NCI-H2227 (cell line): ENCODE data around the gene PFDN4.
A peak's percentile ranks its signal among the peaks of the same experiment; 100 is the strongest.

Experiments used
- DNase-seq: peaks from one replicate; lab custom pipeline; 2025; ENCODE audit not compliant: unreplicated experiment; lab: John Stamatoyannopoulos, UW

The PFDN4 gene

DNA sequence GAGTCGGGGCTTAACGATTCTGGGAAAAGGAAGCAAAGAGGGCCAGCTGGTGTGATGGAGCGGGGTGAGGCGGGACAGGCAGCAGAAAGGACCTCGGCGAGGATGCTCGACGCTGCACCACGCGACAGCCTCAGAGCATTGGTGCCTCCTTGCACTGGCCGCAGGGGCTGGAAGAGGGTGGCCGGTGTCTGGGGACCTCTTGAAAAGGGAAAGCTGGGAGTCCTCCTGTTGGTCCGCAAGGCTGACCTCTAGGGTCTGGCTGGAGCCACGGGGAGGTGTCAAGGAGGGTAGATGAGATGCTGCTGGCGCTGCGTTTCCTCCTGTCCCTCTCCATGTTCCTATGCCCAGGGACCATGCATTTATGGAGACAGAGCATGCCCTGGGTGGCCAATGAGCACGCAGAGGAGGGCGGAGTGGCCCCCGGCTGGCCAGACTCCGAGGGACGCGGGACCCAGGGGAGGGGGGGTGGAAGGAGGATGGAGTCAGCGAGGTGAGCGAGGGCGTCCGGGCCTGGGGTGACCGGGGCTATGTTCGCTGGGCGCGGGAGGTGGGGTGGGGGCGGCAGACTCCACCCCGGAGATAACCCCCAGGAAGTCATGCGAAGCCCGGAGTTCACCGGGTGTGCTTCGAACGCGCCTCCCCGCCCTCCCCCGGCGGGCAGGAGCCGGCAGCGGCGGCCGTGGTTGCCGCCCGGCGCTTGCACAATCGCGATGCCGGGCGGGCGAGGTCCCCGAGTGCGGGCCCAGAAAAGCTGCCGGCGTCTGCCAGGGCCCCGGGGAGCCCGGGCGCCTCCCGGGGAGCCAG lies 34.0 kb upstream of the PFDN4 start, which contains the start of gene CYP24A1:
Gene CYP24A1, minus strand, starts transcription at position 334 of the 804 bp plus-strand sequence. CDS start 407 bp downstream, outside the sequence.
- DNase-seq: no peak

GRCh38 chr20:54174457-54175175 lies 33.3 kb upstream of the PFDN4 start:
- DNase-seq: no peak

DNA sequence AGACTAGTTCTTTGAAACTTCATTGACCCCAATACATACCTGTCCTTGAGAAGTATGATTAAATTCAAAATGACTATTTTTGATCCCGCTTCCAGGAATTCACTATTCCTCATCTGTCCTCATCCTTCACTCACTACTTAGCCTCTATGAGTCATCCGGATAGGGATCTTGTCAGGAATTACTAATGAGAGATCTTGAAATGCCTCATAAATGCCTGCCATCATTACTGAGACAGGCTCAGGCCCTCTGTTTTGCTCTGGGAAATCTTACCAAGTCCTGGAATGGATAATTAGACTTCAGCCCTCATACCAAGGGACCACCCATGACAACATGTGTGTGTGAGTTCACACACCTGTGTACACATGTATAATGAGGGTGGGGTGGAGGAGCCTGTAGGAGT lies 31.3 kb upstream of the PFDN4 start:
- no peak for DNase-seq

DNA sequence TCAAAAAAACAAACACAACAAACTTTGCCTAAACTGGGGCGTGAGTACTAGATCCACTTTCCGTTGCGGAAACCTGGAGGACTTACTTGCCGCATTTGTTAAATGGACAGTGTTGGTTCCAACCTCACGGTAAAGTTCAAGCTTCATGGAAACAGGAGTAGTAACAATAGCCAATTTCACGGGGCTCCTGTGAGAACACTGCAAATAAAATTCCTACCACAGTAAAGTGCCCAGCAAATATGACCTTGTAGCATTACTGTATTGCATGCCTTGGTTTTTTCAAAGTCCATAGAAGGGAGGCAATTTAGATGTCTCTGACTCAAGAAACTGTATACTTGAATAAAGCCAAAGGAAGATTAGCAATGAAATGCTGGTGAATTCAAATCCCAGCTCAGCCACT lies 30.5 kb upstream of the PFDN4 start:
- DNase-seq: no peak

- DNase-seq: no peak
These were observed 29.6 kb upstream of the PFDN4 start for GRCh38 chr20:54178256-54178655.

GRCh38 chr20:54179946-54180345 lies 27.9 kb upstream of the PFDN4 start:
- DNase-seq: no peak

DNA sequence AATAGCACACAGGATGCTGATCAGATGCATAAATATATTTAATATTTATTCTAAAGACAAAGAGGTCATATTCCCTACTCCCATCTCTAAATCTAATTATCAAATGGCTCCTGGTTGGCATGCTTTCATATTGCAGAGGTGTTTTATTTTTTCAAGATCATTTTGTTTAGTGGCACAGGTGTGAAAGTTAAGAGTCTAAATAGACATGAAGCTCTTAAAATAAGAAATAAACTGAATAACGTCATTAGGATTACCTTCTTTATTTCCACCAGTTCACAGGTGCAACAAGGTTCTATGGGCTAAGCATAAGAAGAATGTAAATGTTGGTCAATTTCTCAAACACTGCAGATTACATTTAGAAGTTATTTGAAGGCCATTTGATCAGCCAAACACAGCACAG lies 27.0 kb upstream of the PFDN4 start:
- no peak for DNase-seq

- DNase-seq: no peak
These were observed 23.8 kb upstream of the PFDN4 start for GRCh38 chr20:54184071-54184470.

GRCh38 chr20:54184904-54185626 lies 22.8 kb upstream of the PFDN4 start:
- no peak for DNase-seq

DNA sequence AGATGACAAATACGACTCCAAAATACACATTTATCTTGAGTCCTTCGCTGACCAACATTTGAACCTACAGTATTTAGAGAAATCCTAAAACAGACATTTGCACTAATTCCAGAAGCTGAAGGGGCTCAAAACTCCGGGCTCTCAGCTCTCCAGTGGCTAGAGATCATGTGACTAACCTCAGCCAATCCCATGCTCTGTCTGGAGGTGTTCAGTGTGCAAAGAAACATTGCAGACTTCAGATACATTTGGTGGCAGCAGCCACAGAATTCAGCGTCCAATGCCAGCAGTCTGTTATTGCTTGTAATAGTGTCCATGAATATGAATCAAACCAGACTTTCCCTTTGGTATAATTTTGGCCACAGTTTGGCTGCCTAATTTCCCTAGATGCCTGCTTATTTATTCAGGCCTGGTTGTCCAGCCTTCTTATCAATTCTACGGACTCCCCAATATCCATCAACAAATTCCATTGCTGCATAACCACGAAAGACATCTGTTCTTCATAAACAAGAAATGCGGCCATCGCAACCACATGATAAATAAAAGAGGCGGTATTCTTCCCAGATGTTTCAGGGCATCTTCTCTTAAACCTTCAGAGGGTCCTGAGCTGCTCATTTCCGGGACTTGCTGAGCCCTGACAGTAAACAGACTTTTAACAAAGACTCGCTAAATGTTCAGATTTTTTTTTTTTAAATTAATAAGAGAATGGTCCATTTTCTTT lies 19.6 kb upstream of the PFDN4 start:
- DNase-seq: no peak

DNA sequence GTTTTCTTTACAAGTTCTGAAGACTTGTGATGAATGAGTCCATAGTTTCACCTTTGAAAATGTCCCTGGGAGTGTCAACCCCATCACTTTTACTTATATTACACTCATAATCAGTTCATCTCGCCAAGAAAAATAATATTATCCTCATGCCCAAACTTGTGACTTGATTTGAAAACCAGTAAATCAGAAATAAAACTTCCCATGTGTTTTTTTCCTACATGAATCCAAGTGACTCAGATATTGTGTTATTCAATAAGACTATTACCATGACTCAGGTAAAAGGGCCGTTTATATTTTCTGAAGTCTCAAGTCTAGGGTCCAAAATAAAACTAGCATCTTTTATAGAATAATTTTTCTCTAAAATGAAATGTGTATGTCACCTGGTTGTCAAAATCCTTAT lies 18.3 kb upstream of the PFDN4 start:
- DNase-seq: no peak

- DNase-seq: no peak
These were observed 17.7 kb upstream of the PFDN4 start for GRCh38 chr20:54190217-54190616.

GRCh38 chr20:54193817-54194216 lies 14.1 kb upstream of the PFDN4 start:
- DNase-seq: no peak

DNA sequence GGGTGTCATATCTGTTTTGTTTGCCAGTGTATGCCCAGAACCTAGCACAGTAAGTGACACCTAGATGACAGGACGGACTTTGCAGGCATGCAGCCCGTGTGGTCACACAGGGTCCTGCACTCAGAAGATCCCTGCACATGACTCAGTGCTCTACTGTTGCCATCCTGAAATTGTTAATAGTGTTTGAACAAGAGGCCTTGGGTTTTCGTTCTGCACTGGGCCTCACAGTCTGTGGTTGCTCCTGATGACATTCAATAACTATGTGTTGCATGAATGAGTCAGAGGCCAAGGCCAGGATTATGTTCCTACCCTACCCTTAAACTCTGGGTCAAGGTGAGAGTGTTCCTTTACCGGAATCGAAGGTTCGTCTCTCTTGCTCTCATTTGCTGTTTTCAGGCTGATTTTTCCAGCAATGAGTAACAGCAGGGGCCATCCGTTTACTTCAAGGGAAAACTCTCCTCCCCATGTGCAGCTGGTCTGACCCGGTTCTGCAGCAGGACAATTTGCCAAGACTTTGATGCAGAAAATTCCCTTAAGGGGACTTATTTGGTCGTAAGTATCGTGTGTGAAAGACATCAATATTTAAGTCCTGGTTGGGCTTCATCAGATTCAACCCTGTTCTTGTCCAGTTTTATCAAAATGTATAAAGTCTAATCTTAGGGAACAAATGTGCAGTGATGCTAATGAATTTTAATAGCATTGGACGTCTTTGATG lies 13.0 kb upstream of the PFDN4 start:
- no peak for DNase-seq

- DNase-seq: no peak
These were observed 12.1 kb upstream of the PFDN4 start for GRCh38 chr20:54195483-54196472.

GRCh38 chr20:54197621-54198604 lies 10.0 kb upstream of the PFDN4 start:
- DNase-seq: no peak

GRCh38 chr20:54199283-54199682 lies 8.6 kb upstream of the PFDN4 start:
- DNase-seq: no peak

DNA sequence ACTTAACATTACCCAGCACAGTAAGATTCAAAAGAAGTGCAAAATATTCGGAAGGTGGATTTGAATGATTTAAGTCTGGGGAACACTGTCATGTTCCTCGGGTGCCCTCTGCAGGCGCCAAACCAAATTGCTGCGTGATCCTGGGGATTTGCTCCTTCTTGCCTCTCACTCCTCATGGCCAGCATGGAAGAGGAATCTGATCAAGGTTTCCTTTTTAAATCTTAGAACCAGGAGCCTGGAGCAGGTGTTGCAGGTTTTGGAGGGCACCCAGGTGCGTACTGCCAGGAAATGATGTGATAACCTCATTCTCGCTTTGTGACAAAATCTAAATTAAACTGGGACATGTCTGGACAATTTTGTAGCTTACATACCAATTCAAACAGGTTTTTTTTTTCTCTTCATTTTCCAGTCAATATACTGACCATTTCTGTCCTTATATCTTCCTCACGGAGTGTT lies 8.1 kb upstream of the PFDN4 start:
- DNase-seq: peak; percentile 77
